HG03175 (cell line): Measurements from ENCODE around the gene APIP.

ENCODE experiments used
- ATAC-seq: cut with Tn5 transposase; IDR thresholded peaks from one replicate; pipeline ENCODE4 v1.9.1; 2021; ENCODE audit warnings: mild to moderate bottlenecking, moderate library complexity; ENCODE audit not compliant: unreplicated experiment

APIP gene

DNA sequence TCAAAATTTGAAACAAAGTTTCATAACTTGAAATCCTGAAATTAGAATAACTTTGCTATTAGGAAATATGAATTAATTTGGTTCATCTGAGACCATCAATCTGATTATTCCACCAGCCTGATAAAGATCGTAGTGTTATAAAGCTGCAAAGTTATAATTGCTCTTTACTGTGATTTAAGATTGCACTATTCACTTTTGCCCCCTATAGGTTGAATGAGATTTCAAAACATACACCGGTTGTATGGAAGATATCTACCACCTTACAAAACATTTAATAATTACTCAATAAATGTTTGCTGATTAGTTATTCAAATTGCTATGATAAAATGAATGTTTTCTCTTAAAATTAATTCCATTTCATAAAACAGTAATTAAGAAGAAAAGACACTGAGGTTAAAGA, 26.1 kb downstream of the APIP start:
- no peak for ATAC-seq

DNA sequence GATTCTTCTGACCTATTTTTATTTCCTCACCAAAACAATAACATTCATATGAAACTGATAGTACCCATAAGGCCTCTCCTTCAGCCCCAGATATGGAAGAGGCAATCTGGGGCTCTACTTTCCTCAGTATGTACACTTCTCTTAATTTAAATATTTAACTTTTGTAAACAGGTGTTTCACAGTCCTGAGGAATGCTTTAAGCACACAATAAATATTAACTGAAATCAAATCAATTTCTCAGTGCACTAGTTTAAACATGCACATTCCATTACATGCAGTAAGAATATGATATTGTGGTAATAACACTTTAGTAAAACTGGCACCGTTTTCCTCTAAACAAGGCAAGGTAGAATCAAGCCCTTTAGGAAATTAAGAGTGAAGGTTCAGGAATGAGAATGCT, 28.9 kb downstream of the APIP start:
- no peak for ATAC-seq

DNA sequence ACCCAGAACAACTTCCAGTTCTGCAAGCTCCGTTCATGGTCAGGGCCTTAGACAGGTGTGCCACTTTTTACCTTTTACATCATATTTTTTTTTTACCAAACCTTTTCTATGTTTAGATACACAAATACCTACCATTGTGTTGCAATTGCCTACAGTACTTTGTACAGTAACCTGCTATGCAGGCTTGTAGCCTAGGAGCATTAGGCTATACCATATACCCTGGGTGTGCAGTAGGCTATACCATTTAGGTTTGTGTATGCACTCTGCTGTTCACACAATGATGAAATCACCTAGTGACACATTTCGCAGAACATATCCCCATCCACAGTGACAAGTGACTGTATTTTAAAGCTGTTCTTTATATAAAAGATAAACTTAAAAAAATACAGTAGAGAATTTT, 29.6 kb downstream of the APIP start:
- ATAC-seq: no peak

DNA sequence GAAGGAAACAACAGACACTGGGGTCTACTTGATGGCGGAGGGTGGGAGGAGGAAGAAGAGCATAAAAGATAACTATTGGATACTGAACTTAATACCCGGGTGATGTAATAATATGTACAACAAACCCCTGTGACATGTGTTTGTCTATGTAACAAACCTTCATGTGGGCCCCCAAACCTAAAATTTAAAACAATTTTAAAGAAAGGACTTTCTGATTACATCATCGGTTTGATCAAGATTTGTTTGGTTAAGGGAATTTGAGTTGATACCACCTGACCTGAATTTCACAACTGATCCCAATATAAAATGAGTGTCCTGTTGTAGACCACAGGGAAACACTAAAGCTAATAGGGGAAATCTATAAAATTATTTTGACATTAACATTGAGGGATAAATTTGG, 34.3 kb downstream of the APIP start:
- ATAC-seq: no peak

DNA sequence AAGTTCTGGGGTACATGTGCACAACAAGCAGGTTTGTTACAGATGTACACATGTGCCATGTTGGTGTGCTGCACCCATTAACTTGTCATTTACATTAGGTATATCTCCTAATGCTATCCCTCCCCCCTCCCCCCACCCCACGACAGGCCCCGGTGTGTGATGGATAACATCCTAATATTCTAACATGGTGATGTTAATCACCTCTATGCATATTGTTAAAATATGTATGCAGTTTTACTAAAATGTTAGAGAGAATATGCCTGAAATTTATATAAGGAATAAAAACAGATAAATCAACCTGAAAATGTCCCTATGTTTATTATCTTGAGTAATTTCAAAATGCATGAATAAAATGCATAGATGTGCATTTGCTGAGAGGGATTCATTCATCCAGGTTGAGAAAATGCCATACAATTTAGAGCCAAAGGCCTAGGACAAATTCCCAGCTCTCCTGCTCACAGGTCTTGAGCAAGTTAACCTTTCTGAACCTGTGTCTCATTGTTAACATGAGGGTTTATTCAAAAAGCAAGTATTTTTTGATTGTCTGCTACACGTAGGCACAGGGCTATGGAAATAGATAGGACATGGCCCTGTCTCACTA, 38.7 kb downstream of the APIP start:
- no peak for ATAC-seq

DNA sequence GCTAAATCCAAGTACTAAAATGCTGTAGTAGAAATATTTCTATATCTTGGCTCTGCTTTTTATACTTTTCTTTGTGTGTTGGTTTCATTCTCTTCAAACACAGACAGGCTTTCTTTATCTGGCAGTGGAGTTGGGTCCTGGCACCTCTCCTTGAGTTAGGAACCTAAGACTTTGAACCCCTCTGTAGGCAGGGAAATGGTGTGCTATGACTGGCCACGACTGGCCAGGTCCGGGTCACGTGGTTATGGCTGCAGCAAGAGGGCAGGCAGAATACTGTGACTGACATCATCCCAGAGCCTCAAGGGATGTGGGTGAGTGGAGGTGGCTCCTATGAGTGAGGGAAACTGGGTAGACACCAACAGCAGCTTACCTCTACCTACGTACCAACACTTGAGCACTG, 42.0 kb downstream of the APIP start:
- ATAC-seq: no peak

DNA sequence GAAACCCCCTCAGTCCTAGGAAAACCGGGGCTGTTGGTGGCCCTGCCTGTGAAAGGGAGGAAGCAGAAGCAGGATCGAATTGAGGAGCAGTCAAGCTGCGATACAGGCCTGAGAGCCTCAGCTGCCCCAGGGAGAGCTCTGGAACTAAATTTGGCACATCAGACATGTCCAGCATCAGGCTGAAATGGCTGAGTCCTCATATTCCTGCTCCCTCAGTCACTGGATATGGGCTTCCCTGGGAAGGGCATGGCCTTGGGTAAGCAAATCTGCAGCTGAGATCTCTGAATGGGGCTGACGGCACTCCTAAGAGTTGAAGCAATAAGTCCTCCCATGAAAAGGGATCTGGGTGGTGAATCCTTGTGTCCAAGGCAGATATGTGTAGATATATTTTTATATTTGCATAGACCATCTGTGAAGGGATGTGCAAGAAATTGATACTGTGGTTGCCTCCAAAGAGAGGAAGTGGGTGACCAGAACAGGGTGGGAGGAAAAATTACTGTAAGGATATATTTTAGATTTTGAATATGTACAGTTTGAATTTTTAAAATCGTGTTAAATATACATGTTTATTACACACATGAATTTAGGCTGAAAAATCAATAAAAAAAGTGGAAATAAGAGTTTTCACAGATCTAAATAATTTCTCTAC, 45.5 kb downstream of the APIP start:
- ATAC-seq: no peak

DNA sequence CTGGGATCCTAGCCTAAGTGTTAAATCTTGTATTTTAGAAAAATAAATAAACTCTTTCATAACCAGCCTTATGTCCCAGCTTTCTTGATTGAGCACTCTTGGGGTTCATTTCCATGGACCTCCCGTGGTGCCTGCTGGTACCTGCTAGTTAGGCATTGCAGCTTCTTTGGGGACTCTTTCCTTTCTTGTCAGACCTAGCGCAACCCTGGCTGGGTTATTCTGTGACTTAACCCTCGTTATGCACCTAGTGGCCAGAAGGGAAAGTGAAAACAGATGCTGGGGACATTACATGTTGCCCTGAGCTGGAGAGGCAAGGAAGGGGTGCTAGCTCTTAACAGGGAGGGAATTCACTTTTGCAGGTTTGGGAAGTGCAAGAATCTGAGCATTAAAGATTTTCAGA, 46.8 kb downstream of the APIP start:
- no peak for ATAC-seq

DNA sequence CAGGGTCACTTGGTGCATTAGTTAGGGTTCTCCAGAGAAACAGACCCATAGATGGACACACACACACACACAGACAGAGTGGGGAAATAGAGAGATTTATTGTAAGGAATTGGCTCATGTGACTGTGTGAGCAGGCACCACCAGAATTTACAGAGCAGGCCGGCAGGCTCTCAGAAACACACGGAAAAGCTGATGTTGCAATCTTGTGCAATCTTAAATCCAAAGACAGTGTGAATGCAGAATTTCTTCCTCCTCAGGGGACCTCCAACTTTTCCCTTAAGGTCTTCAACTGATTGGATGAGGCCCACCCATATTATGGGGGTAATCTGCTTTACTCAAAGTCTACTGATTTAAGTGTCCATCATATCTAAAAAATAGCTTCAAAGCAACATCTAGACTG, 49.8 kb downstream of the APIP start:
- ATAC-seq: no peak

DNA sequence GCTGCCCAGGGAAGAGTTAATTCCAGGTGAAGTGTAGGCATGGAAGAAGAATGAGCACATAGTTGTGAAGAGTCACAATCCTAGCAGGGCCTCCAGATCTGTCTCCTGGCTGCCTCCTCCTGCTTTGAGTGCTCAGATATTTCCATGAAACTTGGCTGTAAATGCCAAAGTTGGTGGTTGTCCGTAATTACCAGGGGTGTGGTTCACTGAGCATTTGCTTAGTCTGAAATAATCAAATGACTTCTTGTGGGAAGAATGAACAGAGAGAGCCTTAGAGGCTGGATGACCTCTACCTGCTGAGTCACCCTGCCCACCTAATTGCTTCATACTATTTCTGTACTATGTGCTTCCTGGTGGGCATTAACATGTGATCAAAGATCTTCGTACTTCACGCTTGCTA, 50.9 kb downstream of the APIP start:
- no peak for ATAC-seq

DNA sequence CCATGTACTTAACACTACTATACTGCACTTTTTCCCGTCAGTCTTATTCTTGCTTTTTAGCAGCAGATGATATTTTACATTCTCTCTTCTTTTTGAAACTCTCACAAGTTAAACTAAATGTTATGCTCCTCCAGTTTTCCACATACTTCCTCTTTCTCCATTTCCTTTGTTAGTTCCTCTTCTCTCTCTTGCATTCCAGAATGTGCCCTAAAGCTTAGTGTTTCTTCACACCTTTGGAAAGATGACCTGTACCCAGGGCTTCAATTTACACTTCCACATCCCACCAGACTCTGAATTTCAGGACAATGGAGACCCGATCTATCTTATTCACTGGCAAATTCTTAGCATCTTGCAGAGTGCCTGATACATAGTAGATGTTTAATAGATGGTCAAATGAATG, 51.8 kb downstream of the APIP start:
- ATAC-seq: no peak

DNA sequence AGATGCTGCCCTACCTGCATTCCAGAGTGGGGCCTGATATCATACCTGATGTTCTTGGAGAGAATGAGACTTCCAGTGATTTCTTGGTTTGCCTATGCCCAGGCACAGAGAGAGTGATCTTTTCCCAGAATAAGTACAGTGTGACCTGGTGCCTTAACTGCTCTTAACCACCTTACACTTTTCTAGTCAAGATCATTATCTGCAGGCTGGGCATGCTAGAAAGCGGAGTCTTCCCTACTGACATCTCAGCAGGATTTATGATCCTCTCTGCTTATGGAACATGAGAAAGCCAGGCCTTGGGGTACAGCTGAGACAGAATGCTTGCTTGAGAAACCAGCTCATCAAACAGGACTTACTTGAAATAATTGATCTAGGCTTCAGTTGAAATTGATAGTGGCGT, 53.1 kb downstream of the APIP start:
- no peak for ATAC-seq

DNA sequence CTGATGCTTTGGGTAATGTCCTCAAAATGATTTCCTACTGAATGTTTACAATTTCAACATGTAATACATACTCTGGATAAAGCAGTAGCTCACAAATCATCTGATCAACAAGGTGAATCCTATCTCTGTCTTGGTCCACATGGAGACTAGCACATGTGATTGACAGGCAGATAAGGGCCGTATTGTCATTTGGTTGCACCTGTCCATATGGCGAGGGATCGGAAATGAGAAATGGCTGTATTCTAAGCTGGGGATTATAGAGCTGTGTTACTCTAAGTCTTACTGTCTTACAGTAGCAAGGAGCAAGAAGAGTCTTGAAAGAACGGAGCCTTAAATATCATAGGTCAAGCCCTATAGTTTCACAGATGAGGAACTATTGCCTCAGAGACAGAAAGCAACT, 55.7 kb downstream of the APIP start:
- no peak for ATAC-seq

DNA sequence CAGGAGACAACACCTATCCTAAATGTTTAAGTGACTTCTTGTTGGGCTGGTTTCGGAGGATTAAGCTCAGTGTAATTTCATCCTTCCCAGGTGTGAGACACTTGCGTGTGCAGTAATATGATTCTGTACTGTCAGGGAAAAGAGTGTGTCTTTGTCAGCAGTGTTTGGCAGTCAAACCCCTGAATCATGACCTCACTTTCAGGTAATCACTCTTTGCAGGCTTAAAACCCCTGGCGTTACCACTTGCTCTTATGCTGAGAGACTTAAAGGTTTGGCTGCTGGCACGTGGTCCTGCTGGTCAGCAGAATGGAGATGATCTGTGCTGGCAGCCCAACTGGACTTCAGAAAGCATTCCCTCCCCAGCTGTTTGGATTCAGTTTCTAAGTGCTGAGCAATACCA, 56.1 kb downstream of the APIP start:
- ATAC-seq: no peak

DNA sequence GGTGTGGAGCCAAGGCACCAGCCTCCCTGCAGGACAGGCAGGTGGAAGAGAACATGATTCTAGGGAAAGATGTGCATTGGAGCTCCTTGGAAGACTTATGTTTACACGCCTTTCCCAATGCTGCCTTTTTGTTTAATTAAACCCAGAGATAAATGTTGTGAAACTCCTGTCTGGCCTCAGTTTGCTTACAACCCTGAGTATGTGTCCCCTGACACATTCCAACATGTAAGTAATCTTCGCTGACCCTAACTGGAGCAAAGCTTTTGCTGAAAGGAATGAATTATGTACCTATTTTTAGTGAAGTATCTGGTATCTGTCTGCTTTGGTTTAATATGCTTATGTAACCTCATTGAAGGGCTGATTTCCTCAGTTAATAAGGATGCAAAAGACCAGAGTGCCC, 56.7 kb downstream of the APIP start:
- no peak for ATAC-seq

DNA sequence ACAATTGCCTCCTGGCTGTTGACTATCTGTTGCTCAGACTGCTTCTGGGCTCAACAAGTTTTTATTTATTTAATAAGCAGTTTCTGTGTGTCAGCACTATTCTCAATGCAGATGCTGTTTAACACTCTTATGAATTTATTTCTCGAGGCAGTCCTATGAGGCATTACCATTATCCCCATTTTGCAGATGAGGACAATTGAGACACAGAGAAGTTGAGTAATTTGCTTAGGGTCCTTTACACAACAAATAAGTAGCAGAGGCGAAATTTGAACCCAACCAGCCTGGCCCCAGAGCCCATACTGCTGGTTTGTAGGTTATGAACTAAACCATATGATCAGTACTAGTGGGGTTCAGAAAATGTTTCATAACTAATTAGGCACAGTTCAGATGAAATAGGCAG, 58.7 kb downstream of the APIP start:
- ATAC-seq: no peak

DNA sequence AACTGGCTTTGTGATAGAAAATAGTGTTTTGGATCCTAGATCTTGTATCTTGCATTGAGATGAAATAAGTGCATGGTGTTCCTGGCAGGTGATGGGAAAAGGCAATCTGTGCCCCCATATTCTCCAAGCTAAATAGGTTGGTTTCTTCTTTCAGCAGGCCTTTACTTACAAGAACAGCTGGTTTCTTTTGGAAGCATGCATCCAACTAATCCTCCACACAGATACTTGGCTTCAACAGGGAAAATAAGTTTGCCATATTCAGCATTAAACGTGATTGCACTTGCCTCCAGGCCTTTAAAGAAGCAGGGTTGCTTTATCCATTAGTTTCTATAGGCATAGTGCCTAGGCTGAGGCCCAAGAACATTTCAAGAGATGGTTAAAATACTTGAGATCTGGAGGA, 59.9 kb downstream of the APIP start:
- ATAC-seq: no peak

DNA sequence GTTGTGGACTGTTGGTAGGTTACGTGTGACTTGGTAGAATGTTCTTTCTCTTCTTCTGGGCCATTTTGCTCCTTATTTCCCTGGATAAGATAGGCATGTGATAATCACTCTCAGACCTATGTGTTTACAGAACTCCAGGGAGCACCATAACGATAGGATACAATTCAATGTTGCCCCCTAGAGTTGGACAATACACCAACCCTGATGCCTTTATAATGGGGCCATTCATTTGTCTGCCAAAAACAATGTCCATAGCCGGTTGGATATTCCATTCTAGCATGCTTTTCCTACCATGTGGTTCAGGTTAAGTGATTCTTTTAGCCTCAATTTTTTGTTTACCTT, 60.5 kb downstream of the APIP start:
- ATAC-seq: no peak

DNA sequence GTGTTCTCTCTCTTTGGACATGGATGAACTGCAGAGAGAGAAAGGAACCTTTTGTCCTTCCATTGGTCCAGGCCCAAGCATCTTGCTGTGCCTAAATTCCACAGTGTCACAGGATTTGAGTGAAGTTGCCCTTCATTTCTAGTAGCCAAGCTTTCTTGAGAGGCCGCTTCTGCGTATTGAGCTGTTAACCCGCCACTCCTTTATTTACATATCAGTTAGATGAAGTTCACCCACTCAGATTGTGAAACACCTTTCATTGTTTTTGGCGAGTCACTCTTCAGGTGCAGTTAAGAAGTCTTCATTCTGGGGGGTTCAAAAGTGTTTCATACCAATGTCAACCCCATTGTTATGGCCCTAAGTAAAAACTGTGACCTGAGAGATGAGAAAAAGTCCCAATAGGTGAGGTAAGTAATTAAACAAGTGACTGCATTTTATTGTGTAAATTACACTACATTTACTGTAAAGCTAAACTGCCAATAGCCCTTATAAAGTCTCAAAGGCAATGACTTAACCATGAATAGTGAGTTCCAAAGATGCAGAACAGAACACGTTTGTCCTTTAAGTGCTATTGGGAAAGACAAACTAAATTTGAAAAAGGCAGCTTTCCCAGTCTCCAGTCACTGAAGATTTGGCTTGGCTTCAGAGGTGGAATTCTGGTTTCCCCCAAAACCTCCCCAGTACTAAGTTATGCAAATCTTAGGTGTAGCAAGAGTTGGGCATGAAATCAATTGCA, 61.0 kb downstream of the APIP start:
- no peak for ATAC-seq

DNA sequence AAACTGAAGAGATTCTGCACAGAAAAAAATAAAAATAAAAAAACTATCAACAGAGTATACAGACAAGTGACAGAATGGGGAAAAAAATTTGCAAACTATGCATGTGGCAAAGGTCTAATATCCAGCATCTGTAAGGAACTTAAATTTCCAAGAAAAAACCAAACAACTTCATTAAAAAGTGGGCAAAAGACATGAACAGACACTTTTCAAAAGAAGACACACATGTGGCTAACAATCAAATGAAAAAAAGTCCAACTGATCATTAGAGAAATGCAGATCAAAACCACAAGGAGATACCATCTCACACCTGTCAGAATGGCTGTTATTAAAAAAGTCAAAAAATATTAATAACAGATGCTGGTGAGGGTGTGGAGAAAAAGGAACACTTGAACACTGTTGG, 64.3 kb downstream of the APIP start:
- ATAC-seq: no peak

DNA sequence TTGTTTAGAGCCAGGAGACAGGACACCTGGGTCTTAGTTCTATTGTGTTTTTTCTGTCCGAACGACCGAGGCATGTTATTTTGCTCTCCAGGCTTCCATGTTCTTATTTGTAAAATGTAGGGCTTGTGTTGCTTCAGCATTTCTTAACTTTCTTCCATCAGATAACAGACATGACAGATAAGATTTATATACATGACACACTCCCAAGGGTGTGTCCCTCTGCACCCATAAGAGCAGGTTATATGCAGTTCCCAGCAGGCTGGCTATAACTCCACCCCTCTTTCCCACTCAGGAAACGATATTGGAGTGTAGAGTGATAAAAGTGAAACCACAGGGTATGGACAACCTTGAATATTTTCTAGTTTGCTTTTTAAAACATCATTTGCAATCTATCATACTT, 65.8 kb downstream of the APIP start:
- ATAC-seq: no peak

DNA sequence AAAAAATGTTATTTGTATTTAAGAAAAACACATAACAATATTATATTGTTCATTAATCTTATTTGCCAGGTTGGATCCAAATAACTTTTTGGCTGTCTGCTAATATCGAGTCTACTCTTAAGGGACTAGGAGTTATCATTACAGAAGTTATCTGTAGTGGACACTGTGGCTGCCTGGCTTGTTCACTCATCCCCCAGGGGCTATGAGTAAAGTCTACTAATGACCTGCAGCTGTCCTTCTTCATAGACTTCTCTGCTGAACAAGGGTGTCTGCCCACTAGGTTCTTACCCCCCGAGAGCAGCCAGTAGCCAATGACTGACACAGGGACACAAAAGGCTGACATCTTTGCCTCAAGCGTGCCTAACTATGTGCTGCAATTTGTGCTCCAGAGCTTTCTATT, 69.7 kb downstream of the APIP start:
- ATAC-seq: no peak
